Thyroid gland (tissue), 4 donors: ENCODE results near the gene RNF144A. TPM values are rescaled to one million over a fixed set of nuclear protein-coding genes. Genes with fewer than 3 reads are reported as not detected.
A peak's percentile ranks its signal among the peaks of the same experiment; 100 is the strongest.

Source experiments
- DNase-seq, 2 donors: peaks; one replicate each; pipeline ENCODE4 v3.0.0-alpha.2; 2019
- H3K27ac ChIP-seq, 3 donors: fragments of 200-600 bp; sonication (generic); 1 replicate in 2 of 3; 2 replicates in 1 of 3; pipeline ENCODE4 v1.5.1; 2016 to 2019; ENCODE audit warnings: mild to moderate bottlenecking in 1 of 3, moderate library complexity in 1 of 3
- H3K27me3 ChIP-seq: fragments of 200-600 bp; sonication (generic); one replicate; pipeline ENCODE4 v1.5.1; 2019
- H3K36me3 ChIP-seq, 2 donors: fragments of 200-600 bp; sonication (generic); one replicate each; pipeline ENCODE4 v1.5.1; 2016 to 2019
- H3K4me1 ChIP-seq, 2 donors: fragments of 200-600 bp; sonication (generic); one replicate each; pipeline ENCODE4 v1.5.1; 2017 to 2019
- H3K4me3 ChIP-seq, 3 donors: fragments of 200-600 bp; sonication (generic); replicated peaks in 1 of 3; 1 replicate in 2 of 3; 2 replicates in 1 of 3; pipeline ENCODE4 v1.5.1; 2016; ENCODE audit warnings: mild to moderate bottlenecking in 1 of 3
- H3K9me3 ChIP-seq: fragments of 200-600 bp; sonication (generic); one replicate; pipeline ENCODE4 v1.5.1; 2017
- CTCF ChIP-seq, 6 experiments: fragments of 200-600 bp in 3 of 6; fragments of 450-650 bp in 3 of 6; sonication (generic) in 3 of 6; IDR thresholded peaks; one replicate each; pipeline ENCODE4 v1.5.1; 2016 to 2019; ENCODE audit warnings: antibody characterized with exemption in 6 of 6, mild to moderate bottlenecking in 2 of 6, inconsistent platforms in 1 of 6, moderate library complexity in 1 of 6
- POLR2A ChIP-seq, 2 donors: fragments of 450-650 bp; IDR thresholded peaks; one replicate each; pipeline ENCODE4 v1.6.1; 2017; ENCODE audit warnings: antibody characterized with exemption in 2 of 2, mild to moderate bottlenecking in 2 of 2, moderate library complexity in 1 of 2
- WGBS, 2 donors: methylation state at CpG; one replicate each; pipeline ENCODE4 v1.1.5; 2017; 5-methylcytosine and 5-hydroxymethylcytosine counted together
- intact Hi-C: fragments of 100-400 bp; cut with DNase I; formaldehyde crosslinking; loops from one replicate; pipeline ENCODE4 v1.15.1; 2023
- total RNA-seq, 4 donors: library from RNA; depleted of rRNA; stranded (reverse); fragments of >200 nt; gene quantifications; one replicate each; pipeline ENCODE4 v1.2.3, GENCODE V29; 2016

RNF144A gene
- total RNA-seq, 4 donors from 2014 or later = 8.0 to 12.2 (median 10.6) TPM

GRCh38 chr2:6922201-6922656, 5.0 kb downstream of the RNF144A start:
- Histone ChIP-seq H3K27me3 (no peaks in the 10 kb centered on the region), H3K27ac (no peak overlapping the region), H3K4me1 (peaks cover 11 to 22% of the 10 kb centered on the region in 2 donors), H3K36me3 (no peaks in the 10 kb centered on the region), H3K9me3 (no peaks in the 10 kb centered on the region), H3K4me3 (no peak overlapping the region)
- DNase-seq = peak; percentile 67 to 71
- peak in 3 of 6 experiments; percentile 11 to 56 (median 47) for TF ChIP-seq CTCF (IDR thresholded peaks at IDR 0.05)
- TF ChIP-seq POLR2A (IDR thresholded peaks at IDR 0.05) = no peak
- WGBS, 2 donors = 57 to 65% methylated on average over 8 of the region's 8 CpGs
- intact Hi-C loops = loop anchor here (5.0 kb wide), 1 partner anchor 110 kb away; no protein-coding TSS in a partner anchor

- Histone ChIP-seq H3K27me3 (no peaks in the 10 kb centered on the region), H3K27ac (no peak overlapping the region), H3K4me1 (peaks cover 13 to 25% of the 10 kb centered on the region in 2 donors), H3K4me3 (no peak overlapping the region), H3K9me3 (no peaks in the 10 kb centered on the region), H3K36me3 (no peaks in the 10 kb centered on the region)
- intact Hi-C loops = loop anchor here (5.0 kb wide), 1 partner anchor 109 kb away; no protein-coding TSS in a partner anchor
- TF ChIP-seq CTCF (IDR thresholded peaks at IDR 0.05) = no peak
- TF ChIP-seq POLR2A (IDR thresholded peaks at IDR 0.05) = no peak
- DNase-seq = no peak
- 89 to 91% methylated on average over 10 of the region's 10 CpGs for WGBS, 2 donors
These were observed 6.1 kb downstream of the RNF144A start for GRCh38 chr2:6923319-6923718.

- intact Hi-C loops = loop anchor here (5.0 kb wide), 1 partner anchor 108 kb away; no protein-coding TSS in a partner anchor
- Histone ChIP-seq H3K4me3 (no peak overlapping the region), H3K36me3 (no peaks in the 10 kb centered on the region), H3K9me3 (no peaks in the 10 kb centered on the region), H3K4me1 (peaks cover 13 to 25% of the 10 kb centered on the region in 2 donors), H3K27ac (no peak overlapping the region), H3K27me3 (no peaks in the 10 kb centered on the region)
- no peak for TF ChIP-seq POLR2A (IDR thresholded peaks at IDR 0.05)
- TF ChIP-seq CTCF (IDR thresholded peaks at IDR 0.05) = no peak
- WGBS, 2 donors = 96 to 97% methylated on average over 19 of the region's 19 CpGs
- no peak for DNase-seq
These were observed 7.1 kb downstream of the RNF144A start for GRCh38 chr2:6924101-6924923.

- Histone ChIP-seq H3K27me3 (no peaks in the 10 kb centered on the region), H3K36me3 (no peaks in the 10 kb centered on the region), H3K9me3 (no peaks in the 10 kb centered on the region), H3K4me3 (no peak overlapping the region), H3K4me1 (peaks cover 13 to 25% of the 10 kb centered on the region in 2 donors), H3K27ac (no peak overlapping the region)
- TF ChIP-seq POLR2A (IDR thresholded peaks at IDR 0.05) (no peak), CTCF (IDR thresholded peaks at IDR 0.05) (no peak)
- DNase-seq = no peak
- 73 to 75% methylated on average over 7 of the region's 7 CpGs for WGBS, 2 donors
- intact Hi-C loops = loop anchor here (5.0 kb wide), 2 partner anchors 47 to 107 kb away; no protein-coding TSS in a partner anchor
These were observed 7.8 kb downstream of the RNF144A start for GRCh38 chr2:6924924-6925409.
